HG02678 (cell line): ENCODE results near the gene ZDHHC14.

ENCODE experiments used
- ATAC-seq: cut with Tn5 transposase; IDR thresholded peaks from one replicate; pipeline ENCODE4 v1.9.1; 2021; ENCODE audit warnings: mild to moderate bottlenecking, moderate library complexity; ENCODE audit not compliant: unreplicated experiment

The ZDHHC14 gene

GRCh38 chr6:157635388-157636244 lies 254.6 kb downstream of the ZDHHC14 start:
- no peak for ATAC-seq

- ATAC-seq = no peak
Measured at GRCh38 chr6:157637516-157637915, 256.5 kb downstream of the ZDHHC14 start.

GRCh38 chr6:157637941-157638662 lies 257.1 kb downstream of the ZDHHC14 start:
- no peak for ATAC-seq

GRCh38 chr6:157638779-157639178 lies 257.8 kb downstream of the ZDHHC14 start:
- ATAC-seq = no peak

- ATAC-seq = no peak
Measured at GRCh38 chr6:157640746-157641451, 259.9 kb downstream of the ZDHHC14 start.

- ATAC-seq = no peak
Measured at GRCh38 chr6:157641837-157642236, 260.8 kb downstream of the ZDHHC14 start.

- ATAC-seq = no peak
Measured at GRCh38 chr6:157642736-157643135, 261.7 kb downstream of the ZDHHC14 start.

GRCh38 chr6:157644043-157644810 lies 263.2 kb downstream of the ZDHHC14 start:
- no peak for ATAC-seq

GRCh38 chr6:157645201-157645795 lies 264.3 kb downstream of the ZDHHC14 start:
- no peak for ATAC-seq

- ATAC-seq = no peak
Measured at GRCh38 chr6:157646012-157646411, 265.0 kb downstream of the ZDHHC14 start.

- ATAC-seq = no peak
Measured at GRCh38 chr6:157647261-157647915, 266.4 kb downstream of the ZDHHC14 start.

GRCh38 chr6:157648561-157648960 lies 267.6 kb downstream of the ZDHHC14 start:
- no peak for ATAC-seq

GRCh38 chr6:157649311-157650260 lies 268.6 kb downstream of the ZDHHC14 start:
- ATAC-seq = no peak

GRCh38 chr6:157650261-157650640 lies 269.3 kb downstream of the ZDHHC14 start:
- no peak for ATAC-seq

- no peak for ATAC-seq
Measured at GRCh38 chr6:157650801-157651200, 269.8 kb downstream of the ZDHHC14 start.

- no peak for ATAC-seq
Measured at GRCh38 chr6:157651731-157652490, 270.9 kb downstream of the ZDHHC14 start.

GRCh38 chr6:157652601-157653363 lies 271.8 kb downstream of the ZDHHC14 start:
- no peak for ATAC-seq
